ENCODE measurements around the gene LRRC9. TPM values are rescaled to one million over a fixed set of nuclear protein-coding genes. Genes with fewer than 3 reads are reported as not detected.
"Not testable (repeated sequence)": the region's sequence is repeated elsewhere in the genome, so short reads cannot be mapped to it uniquely, and the experiment has no call there.

Gene LRRC9
- total RNA-seq, 4 donors from 2014 or later, result under 0.01 to 0.11 TPM; not detected in 2

DNA sequence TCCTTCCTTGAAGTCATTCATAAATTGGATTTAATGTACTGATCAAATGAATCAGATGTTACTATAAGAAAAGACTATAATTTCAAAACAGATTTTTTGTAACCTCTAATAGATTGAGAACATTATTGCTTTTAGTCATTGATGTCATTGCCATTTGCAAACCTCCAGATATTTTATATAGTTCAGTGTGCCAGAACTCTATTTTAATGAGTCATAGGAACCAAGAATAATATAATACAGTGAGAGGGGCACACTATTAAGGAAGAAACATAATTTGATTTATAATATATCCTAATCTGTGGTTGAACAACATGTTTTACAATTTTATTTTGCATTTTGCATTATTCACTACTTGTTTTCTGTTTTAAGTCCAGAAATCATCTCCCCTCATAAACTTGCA, 78.0 kb downstream of the LRRC9 start:
- TF ChIP-seq POLR2A (IDR thresholded peaks at IDR 0.05), result no peak
- TF ChIP-seq, protein P1, sequence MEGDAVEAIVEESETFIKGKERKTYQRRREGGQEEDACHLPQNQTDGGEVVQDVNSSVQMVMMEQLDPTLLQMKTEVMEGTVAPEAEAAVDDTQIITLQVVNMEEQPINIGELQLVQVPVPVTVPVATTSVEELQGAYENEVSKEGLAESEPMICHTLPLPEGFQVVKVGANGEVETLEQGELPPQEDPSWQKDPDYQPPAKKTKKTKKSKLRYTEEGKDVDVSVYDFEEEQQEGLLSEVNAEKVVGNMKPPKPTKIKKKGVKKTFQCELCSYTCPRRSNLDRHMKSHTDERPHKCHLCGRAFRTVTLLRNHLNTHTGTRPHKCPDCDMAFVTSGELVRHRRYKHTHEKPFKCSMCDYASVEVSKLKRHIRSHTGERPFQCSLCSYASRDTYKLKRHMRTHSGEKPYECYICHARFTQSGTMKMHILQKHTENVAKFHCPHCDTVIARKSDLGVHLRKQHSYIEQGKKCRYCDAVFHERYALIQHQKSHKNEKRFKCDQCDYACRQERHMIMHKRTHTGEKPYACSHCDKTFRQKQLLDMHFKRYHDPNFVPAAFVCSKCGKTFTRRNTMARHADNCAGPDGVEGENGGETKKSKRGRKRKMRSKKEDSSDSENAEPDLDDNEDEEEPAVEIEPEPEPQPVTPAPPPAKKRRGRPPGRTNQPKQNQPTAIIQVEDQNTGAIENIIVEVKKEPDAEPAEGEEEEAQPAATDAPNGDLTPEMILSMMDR (IDR thresholded peaks at IDR 0.05), result no peak
- Histone ChIP-seq H3K4me3 (replicated peaks in 1 of 3) (no peak overlapping the region), H3K27me3 (no peaks in the 10 kb centered on the region), H3K4me1 (no peaks in the 10 kb centered on the region), H3K27ac (no peak overlapping the region), H3K36me3 (no peaks in the 10 kb centered on the region), H3K9me3 (no peaks in the 10 kb centered on the region)
- intact Hi-C loops (cut with DNase I), result no loop called here
- DNase-seq, result no peak

DNA sequence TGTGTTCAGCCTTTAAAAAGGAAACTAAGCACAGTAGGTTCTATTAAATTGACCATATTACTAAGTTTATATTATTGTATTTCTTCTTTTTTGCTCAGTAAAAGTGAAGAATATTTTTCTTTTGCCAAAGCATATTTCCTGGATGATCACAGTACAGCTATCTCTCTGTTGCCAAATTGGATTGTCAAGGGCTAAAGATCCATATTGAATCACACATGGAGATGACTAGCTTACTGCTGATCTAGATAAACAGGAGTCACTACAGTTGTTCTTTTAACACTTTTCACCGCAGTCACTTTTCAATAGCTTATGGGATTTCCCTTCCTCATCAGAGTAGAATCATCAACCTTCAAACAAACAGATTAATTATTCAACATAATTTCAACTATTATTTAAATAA, 78.6 kb downstream of the LRRC9 start:
- WGBS, 2 donors, result 93 to 97% methylated on average over 1 of the region's 1 CpG

DNA sequence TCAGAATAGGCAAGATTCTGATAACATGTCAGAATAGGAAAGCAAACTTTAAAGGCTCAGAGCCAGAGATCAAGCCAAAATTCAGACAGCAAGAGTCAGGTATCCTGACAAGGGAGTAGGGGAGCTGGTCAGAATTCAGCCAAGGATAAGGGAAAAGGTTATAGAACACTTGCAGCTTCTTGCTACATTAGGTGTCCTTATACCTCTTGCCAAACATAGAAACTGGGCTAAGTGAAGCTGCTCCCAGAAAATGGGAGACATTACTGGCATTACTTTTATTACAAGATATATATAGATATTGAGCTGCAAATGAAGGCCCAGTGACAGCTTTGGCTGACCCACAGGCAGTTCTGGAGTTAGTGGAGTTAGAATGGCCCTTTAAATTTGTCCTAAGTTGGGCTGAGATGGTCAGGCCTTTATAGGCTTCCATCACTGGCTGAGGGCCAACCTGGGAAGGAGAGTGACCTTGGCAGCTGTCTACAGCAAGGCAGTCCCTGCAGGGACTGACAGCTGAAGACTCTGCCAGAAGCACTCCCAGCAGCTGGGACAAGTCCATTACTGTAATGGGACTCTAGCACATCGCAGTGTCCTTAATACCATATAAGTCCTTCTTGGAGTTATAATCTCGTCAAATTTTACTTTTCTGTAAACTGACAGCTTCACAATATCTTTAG, 83.0 kb downstream of the LRRC9 start:
- Histone ChIP-seq H3K4me1 (no peaks in the 10 kb centered on the region), H3K27ac (no peak overlapping the region), H3K27me3 (no peaks in the 10 kb centered on the region), H3K4me3 (replicated peaks in 1 of 3) (no peak overlapping the region), H3K36me3 (no peaks in the 10 kb centered on the region), H3K9me3 (no peaks in the 10 kb centered on the region)
- intact Hi-C loops (cut with DNase I), result no loop called here
- DNase-seq, result peak; percentile 20 to 68
- TF ChIP-seq, protein P1 (IDR thresholded peaks at IDR 0.05), result no peak
- no peak for TF ChIP-seq POLR2A (IDR thresholded peaks at IDR 0.05)
- 76 to 78% methylated on average over 2 of the region's 2 CpGs for WGBS, 2 donors

More for the DNA sequence above, 78.6 kb downstream of the LRRC9 start:
- H3K27me3 ChIP-seq, result no peaks in the 10 kb centered on the region
- H3K4me3 ChIP-seq (replicated peaks in 1 of 3), result no peak overlapping the region
- TF ChIP-seq POLR2A (IDR thresholded peaks at IDR 0.05), result no peak
- TF ChIP-seq, protein P1 (IDR thresholded peaks at IDR 0.05), result no peak
- no peaks in the 10 kb centered on the region for H3K4me1 ChIP-seq
- H3K9me3 ChIP-seq, result no peaks in the 10 kb centered on the region
- no peak overlapping the region for H3K27ac ChIP-seq
- H3K36me3 ChIP-seq, result no peaks in the 10 kb centered on the region
- intact Hi-C loops (cut with DNase I), result no loop called here
- DNase-seq, result no peak

DNA sequence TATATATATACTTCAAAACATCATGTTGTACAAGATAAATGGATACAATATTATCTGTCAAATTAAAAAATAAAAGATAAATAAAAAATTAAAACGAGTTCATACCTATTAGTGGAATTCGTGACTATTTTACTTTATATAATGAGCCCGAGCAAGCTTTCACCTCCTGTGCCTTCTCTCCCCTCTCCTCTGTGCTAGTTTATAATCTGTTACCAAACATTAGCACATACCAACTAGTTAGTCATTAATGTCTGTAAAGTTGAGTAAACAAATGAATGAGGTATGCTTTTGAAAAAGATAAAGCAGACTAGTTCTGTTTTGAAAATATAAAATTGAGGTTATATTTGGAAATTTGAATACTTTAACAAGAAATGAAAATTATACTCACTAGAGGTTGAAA, 84.0 kb downstream of the LRRC9 start:
- Histone ChIP-seq H3K36me3 (no peaks in the 10 kb centered on the region), H3K9me3 (no peaks in the 10 kb centered on the region), H3K27me3 (no peaks in the 10 kb centered on the region), H3K27ac (no peak overlapping the region), H3K4me3 (replicated peaks in 1 of 3) (no peak overlapping the region), H3K4me1 (no peaks in the 10 kb centered on the region)
- no peak for DNase-seq
- 76 to 82% methylated on average over 3 of the region's 3 CpGs for WGBS, 2 donors
- intact Hi-C loops (cut with DNase I), result no loop called here
- TF ChIP-seq, protein P1 (IDR thresholded peaks at IDR 0.05), result no peak
- no peak for TF ChIP-seq POLR2A (IDR thresholded peaks at IDR 0.05)

DNA sequence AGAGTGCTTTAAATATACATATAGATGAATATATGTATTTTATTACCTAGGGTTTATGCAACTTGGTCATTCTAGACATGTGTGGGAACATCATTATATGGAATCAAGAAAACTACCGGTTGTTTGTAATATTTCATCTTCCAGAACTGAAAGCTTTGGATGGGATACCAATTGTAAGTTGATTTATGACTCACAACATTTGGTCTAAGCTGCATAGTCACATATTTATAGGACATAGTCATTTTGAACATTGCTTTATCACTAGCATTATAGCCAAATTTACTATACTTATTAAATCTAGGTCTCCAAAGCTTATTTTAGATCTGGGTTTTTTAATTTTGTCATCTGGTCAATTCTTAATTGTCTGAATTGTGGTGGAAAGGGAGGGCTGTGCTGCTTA, 88.1 kb downstream of the LRRC9 start:
- H3K4me1 ChIP-seq, result no peaks in the 10 kb centered on the region
- H3K27me3 ChIP-seq, result no peaks in the 10 kb centered on the region
- no peak overlapping the region for H3K4me3 ChIP-seq (replicated peaks in 1 of 3)
- TF ChIP-seq, protein P1 (IDR thresholded peaks at IDR 0.05), result no peak
- TF ChIP-seq POLR2A (IDR thresholded peaks at IDR 0.05), result no peak
- DNase-seq, result no peak
- no peak overlapping the region for H3K27ac ChIP-seq
- no peaks in the 10 kb centered on the region for H3K9me3 ChIP-seq
- 70 to 83% methylated on average over 1 of the region's 1 CpG for WGBS, 2 donors
- intact Hi-C loops (cut with DNase I), result no loop called here
- no peaks in the 10 kb centered on the region for H3K36me3 ChIP-seq

DNA sequence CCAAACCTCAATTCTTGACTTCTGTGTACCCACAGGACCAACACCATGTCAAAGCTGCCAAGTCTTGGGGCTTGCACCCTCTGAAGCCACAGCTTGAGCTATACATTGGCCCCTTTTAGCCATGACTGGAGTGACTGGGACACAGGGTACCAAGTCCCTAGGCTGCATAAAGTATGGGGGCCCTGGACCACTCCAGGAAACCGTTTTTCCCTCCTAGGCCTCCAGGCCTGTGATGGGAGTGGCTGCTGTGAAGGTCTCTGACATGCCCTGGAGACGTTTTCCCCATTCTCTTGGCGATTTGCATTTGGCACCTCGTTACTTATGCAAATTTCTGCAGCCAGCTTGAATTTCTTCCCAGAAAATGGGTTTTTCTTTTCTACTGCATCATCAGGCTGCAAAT, 90.3 kb downstream of the LRRC9 start:
- H3K27ac ChIP-seq; H3K4me1 ChIP-seq; H3K4me3 ChIP-seq (replicated peaks in 1 of 3); H3K36me3 ChIP-seq; intact Hi-C loops (cut with DNase I); H3K27me3 ChIP-seq; DNase-seq; H3K9me3 ChIP-seq: not testable (repeated sequence)
- WGBS, 2 donors, result 49 to 61% methylated on average over 4 of the region's 4 CpGs
